H9 (cell line): ENCODE data around the gene DNAAF9. TPM values are rescaled to one million over a fixed set of nuclear protein-coding genes. Genes with fewer than 3 reads are reported as not detected.

Source experiments
- DNase-seq: peaks from one replicate; pipeline ENCODE4 v3.0.0-alpha.2; 2017
- H2AFZ ChIP-seq: one replicate; pipeline ENCODE4 v1.6.1; 2013; ENCODE audit warnings: mild to moderate bottlenecking, low read length, control low read depth, moderate library complexity
- H2AK5ac ChIP-seq: 2 replicates; pipeline ENCODE4 v1.6.1; 2013; ENCODE audit warnings: low read length, control low read depth, mixed read lengths; ENCODE audit not compliant: insufficient read length
- H2BK120ac ChIP-seq: one replicate; pipeline ENCODE4 v1.6.1; 2013; ENCODE audit warnings: low read depth, mild to moderate bottlenecking, low read length, control low read depth, inconsistent platforms; ENCODE audit not compliant: poor library complexity, severe bottlenecking
- H2BK12ac ChIP-seq: 2 replicates; pipeline ENCODE4 v1.6.1; 2013; ENCODE audit warnings: low read length, control low read depth, mixed read lengths, low read depth; ENCODE audit not compliant: insufficient read length
- H2BK15ac ChIP-seq: 2 replicates; pipeline ENCODE4 v1.6.1; 2013; ENCODE audit warnings: low read depth, low read length, control low read depth
- H2BK20ac ChIP-seq: one replicate; pipeline ENCODE4 v1.6.1; 2013; ENCODE audit warnings: low read depth, mild to moderate bottlenecking, low read length, control low read depth, inconsistent platforms; ENCODE audit not compliant: poor library complexity, severe bottlenecking
- H2BK5ac ChIP-seq: 2 replicates; pipeline ENCODE4 v1.6.1; 2013; ENCODE audit warnings: low read length, control low read depth, mixed read lengths; ENCODE audit not compliant: insufficient read length
- H3K14ac ChIP-seq: 2 replicates; pipeline ENCODE4 v1.6.1; 2013; ENCODE audit warnings: low read length, control low read depth; ENCODE audit not compliant: insufficient read depth
- H3K18ac ChIP-seq: 2 replicates; pipeline ENCODE4 v1.6.1; 2013; ENCODE audit warnings: low read depth, mild to moderate bottlenecking, mixed read lengths, low read length, control low read depth; ENCODE audit not compliant: insufficient read length
- H3K23ac ChIP-seq: 2 replicates; pipeline ENCODE4 v1.6.1; 2013; ENCODE audit warnings: low read length, control low read depth, mixed read lengths, low read depth; ENCODE audit not compliant: insufficient read length
- H3K23me2 ChIP-seq: 2 replicates; pipeline ENCODE4 v1.6.1; 2013; ENCODE audit warnings: low read depth, mild to moderate bottlenecking, mixed read lengths, low read length, control low read depth; ENCODE audit not compliant: insufficient read length, poor library complexity, severe bottlenecking
- H3K27ac ChIP-seq: 2 replicates; pipeline ENCODE4 v1.5.1; 2013; ENCODE audit warnings: low read length, control low read depth, mixed read lengths, low read depth; ENCODE audit not compliant: insufficient read length
- H3K27me3 ChIP-seq: 2 replicates; pipeline ENCODE4 v1.6.1; 2013; ENCODE audit warnings: low read length, control low read depth, inconsistent platforms; ENCODE audit not compliant: insufficient read depth
- H3K4ac ChIP-seq: 2 replicates; pipeline ENCODE4 v1.6.1; 2013; ENCODE audit warnings: low read depth, mild to moderate bottlenecking, control low read depth, inconsistent platforms, low read length, moderate library complexity
- H3K4me1 ChIP-seq: 2 replicates; pipeline ENCODE4 v1.6.1; 2013; ENCODE audit warnings: low read length, control low read depth, inconsistent platforms; ENCODE audit not compliant: insufficient read depth
- H3K4me2 ChIP-seq: 2 replicates; pipeline ENCODE4 v1.6.1; 2013; ENCODE audit warnings: low read length, control low read depth, mixed read lengths; ENCODE audit not compliant: insufficient read length, insufficient read depth
- H3K56ac ChIP-seq: 2 replicates; pipeline ENCODE4 v1.6.1; 2013; ENCODE audit warnings: low read depth, mild to moderate bottlenecking, mixed read lengths, low read length, control low read depth; ENCODE audit not compliant: insufficient read length
- H3K79me1 ChIP-seq: 2 replicates; pipeline ENCODE4 v1.6.1; 2013; ENCODE audit warnings: low read depth, mild to moderate bottlenecking, moderate library complexity, low read length, control low read depth, inconsistent platforms; ENCODE audit not compliant: insufficient read depth, poor library complexity, severe bottlenecking
- H3K79me2 ChIP-seq: 2 replicates; pipeline ENCODE4 v1.6.1; 2013; ENCODE audit warnings: low read length, control low read depth, inconsistent platforms; ENCODE audit not compliant: insufficient read depth
- H3K9ac ChIP-seq: 2 replicates; pipeline ENCODE4 v1.6.1; 2013; ENCODE audit warnings: low read length, control low read depth, mixed read lengths; ENCODE audit not compliant: insufficient read length; ENCODE audit errors: extremely low read depth
- H3K9me3 ChIP-seq: one replicate; pipeline ENCODE4 v1.6.1; 2013; ENCODE audit warnings: low read depth, low read length, inconsistent platforms; ENCODE audit not compliant: control insufficient read depth
- H3T11ph ChIP-seq: one replicate; pipeline ENCODE4 v1.6.1; 2013; ENCODE audit warnings: mild to moderate bottlenecking, low read length, control low read depth, inconsistent platforms
- H4K20me1 ChIP-seq: one replicate; pipeline ENCODE4 v1.6.1; 2013; ENCODE audit not compliant: control insufficient read depth, insufficient read length, insufficient read depth
- H4K5ac ChIP-seq: 2 replicates; pipeline ENCODE4 v1.6.1; 2013; ENCODE audit warnings: low read depth, mild to moderate bottlenecking, mixed read lengths, low read length, control low read depth; ENCODE audit not compliant: insufficient read length
- H4K8ac ChIP-seq: replicated peaks from 2 replicates; pipeline ENCODE4 v1.6.1; 2013; ENCODE audit warnings: low read length, control low read depth, mixed read lengths, low read depth; ENCODE audit not compliant: insufficient read length
- H4K91ac ChIP-seq: 2 replicates; pipeline ENCODE4 v1.6.1; 2013; ENCODE audit warnings: low read depth, mild to moderate bottlenecking, moderate library complexity, mixed read lengths, low read length, control low read depth; ENCODE audit not compliant: insufficient read length
- H3K27ac Mint-ChIP-seq, 3 experiments: 2 replicates in 2 of 3; 3 replicates in 1 of 3; pipeline ENCODE4 v1.8.0; 2020 to 2021; ENCODE audit warnings: mixed read lengths in 3 of 3, mild to moderate bottlenecking in 1 of 3, moderate library complexity in 1 of 3
- H3K27me3 Mint-ChIP-seq: 2 replicates; pipeline ENCODE4 v1.8.0; 2021; ENCODE audit warnings: low read depth, mild to moderate bottlenecking, moderate library complexity, mixed read lengths
- H3K36me3 Mint-ChIP-seq, 3 experiments: 2 replicates in 2 of 3; 3 replicates in 1 of 3; pipeline ENCODE4 v1.8.0; 2020 to 2021; ENCODE audit warnings: low read depth in 3 of 3, mixed read lengths in 3 of 3; ENCODE audit not compliant: insufficient read depth in 1 of 3
- H3K4me1 Mint-ChIP-seq, 2 experiments: 2 replicates each; pipeline ENCODE4 v1.8.0; 2020; ENCODE audit warnings: mixed read lengths in 2 of 2
- H3K4me3 Mint-ChIP-seq, 2 experiments: 2 replicates in 1 of 2; 3 replicates in 1 of 2; pipeline ENCODE4 v1.8.0; 2020 to 2021; ENCODE audit warnings: mild to moderate bottlenecking in 2 of 2, mixed read lengths in 2 of 2, moderate library complexity in 1 of 2
- H3K9me3 Mint-ChIP-seq, 2 experiments: 2 replicates in 1 of 2; 3 replicates in 1 of 2; pipeline ENCODE4 v1.8.0; 2020; ENCODE audit warnings: mild to moderate bottlenecking in 2 of 2, mixed read lengths in 2 of 2, moderate library complexity in 1 of 2
- WGBS: extraction: QIAGEN DNeasy Blood & Tissue Kit; methylation state at CpG from one replicate; pipeline ENCODE4 v1.1.7; 2013; ENCODE audit warnings: missing lambda C conversion rate, low lambda C conversion rate, mixed read lengths; ENCODE audit not compliant: insufficient read length; ENCODE audit errors: extremely low coverage; 5-methylcytosine and 5-hydroxymethylcytosine counted together
- total RNA-seq: library from RNA; stranded (reverse); gene quantifications from 2 replicates; pipeline ENCODE4 v1.2.1, GENCODE V29; 2021
- TF ChIP-seq, protein P1 (sequence below): fragments of 200-600 bp; sonication (generic); conservative IDR thresholded peaks from 3 replicates; pipeline ENCODE4 v1.8.0; 2021; ENCODE audit warnings: antibody characterized with exemption, mild to moderate bottlenecking

The DNAAF9 gene
- total RNA-seq, 1 experiment from 2014 or later = 5.5 TPM

DNA sequence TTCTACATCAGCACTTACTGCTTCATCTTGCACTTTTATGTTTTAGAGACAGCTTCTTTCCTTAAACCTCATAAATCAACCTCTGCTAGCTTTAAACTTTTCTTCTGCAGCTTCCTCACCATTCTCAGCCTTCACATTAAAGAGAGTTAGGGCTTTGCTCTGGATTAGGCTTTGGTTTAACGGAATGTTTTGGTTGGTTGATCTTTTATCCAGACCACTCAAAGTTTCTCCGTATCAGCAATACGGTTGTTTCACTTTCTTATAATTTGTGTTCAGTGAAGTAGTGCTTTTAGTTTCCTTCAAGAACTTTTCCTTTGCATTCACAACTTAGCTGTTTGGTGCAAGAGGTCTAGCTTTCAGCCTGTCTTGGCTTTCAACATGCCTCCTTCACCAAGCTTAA is 40.4 kb downstream of the DNAAF9 start:
- Histone ChIP-seq H3T11ph (no peak overlapping the region), H3K9me3 (no peaks in the 10 kb centered on the region), H4K20me1 (no peaks in the 10 kb centered on the region), H3K23me2 (no peaks in the 10 kb centered on the region), H2BK12ac (no peak overlapping the region), H2BK120ac (no peak overlapping the region), H4K91ac (no peak overlapping the region), H4K5ac (no peak overlapping the region), H3K27me3 (no peaks in the 10 kb centered on the region), H3K27ac (no peak overlapping the region), H2BK15ac (no peak overlapping the region), H3K4me2 (no peak overlapping the region), H3K56ac (no peak overlapping the region), H2AK5ac (no peak overlapping the region), H3K4ac (no peak overlapping the region), H3K18ac (no peak overlapping the region), H3K79me2 (no peaks in the 10 kb centered on the region), H3K4me1 (no peaks in the 10 kb centered on the region), H3K14ac (no peak overlapping the region), H2AFZ (no peak overlapping the region), H3K9ac (no peak overlapping the region), H3K79me1 (no peaks in the 10 kb centered on the region), H3K23ac (no peak overlapping the region), H2BK5ac (no peak overlapping the region), H2BK20ac (no peak overlapping the region), H4K8ac (no peak overlapping the region)
- H3K27ac Mint-ChIP-seq = no peak overlapping the region
- WGBS = no CpG with 5 or more reads among the region's 3 CpGs
- peaks cover 5 to 23% (median 22%) of the 10 kb centered on the region in 3 experiments; a peak in 6 of 7 replicates for H3K36me3 Mint-ChIP-seq
- peaks cover 0 to 3% of the 10 kb centered on the region in 2 experiments; a peak in 1 of 5 replicates for H3K9me3 Mint-ChIP-seq
- TF ChIP-seq, protein P1, sequence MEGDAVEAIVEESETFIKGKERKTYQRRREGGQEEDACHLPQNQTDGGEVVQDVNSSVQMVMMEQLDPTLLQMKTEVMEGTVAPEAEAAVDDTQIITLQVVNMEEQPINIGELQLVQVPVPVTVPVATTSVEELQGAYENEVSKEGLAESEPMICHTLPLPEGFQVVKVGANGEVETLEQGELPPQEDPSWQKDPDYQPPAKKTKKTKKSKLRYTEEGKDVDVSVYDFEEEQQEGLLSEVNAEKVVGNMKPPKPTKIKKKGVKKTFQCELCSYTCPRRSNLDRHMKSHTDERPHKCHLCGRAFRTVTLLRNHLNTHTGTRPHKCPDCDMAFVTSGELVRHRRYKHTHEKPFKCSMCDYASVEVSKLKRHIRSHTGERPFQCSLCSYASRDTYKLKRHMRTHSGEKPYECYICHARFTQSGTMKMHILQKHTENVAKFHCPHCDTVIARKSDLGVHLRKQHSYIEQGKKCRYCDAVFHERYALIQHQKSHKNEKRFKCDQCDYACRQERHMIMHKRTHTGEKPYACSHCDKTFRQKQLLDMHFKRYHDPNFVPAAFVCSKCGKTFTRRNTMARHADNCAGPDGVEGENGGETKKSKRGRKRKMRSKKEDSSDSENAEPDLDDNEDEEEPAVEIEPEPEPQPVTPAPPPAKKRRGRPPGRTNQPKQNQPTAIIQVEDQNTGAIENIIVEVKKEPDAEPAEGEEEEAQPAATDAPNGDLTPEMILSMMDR = no peak
- DNase-seq = no peak
- no peaks in the 10 kb centered on the region for H3K27me3 Mint-ChIP-seq
- H3K4me3 Mint-ChIP-seq = no peak overlapping the region
- no peaks in the 10 kb centered on the region for H3K4me1 Mint-ChIP-seq
